Lower leg skin (tissue), 4 donors: ENCODE data around the gene EHD4. TPM values are rescaled to one million over a fixed set of nuclear protein-coding genes. Genes with fewer than 3 reads are reported as not detected.

ENCODE experiments used
- DNase-seq, 2 donors: peaks; one replicate each; pipeline ENCODE4 v3.0.0-alpha.2; 2019; ENCODE audit warnings: low spot score in 2 of 2
- H3K4me3 ChIP-seq: fragments of 200-600 bp; sonication (generic); 2 replicates; pipeline ENCODE4 v1.5.1; 2017; ENCODE audit warnings: mild to moderate bottlenecking, low read depth; ENCODE audit not compliant: poor library complexity, severe bottlenecking
- CTCF ChIP-seq, 3 donors: fragments of 450-650 bp; IDR thresholded peaks; one replicate each; pipeline ENCODE4 v1.5.1; 2016; ENCODE audit warnings: antibody characterized with exemption in 3 of 3, mild to moderate bottlenecking in 3 of 3, moderate library complexity in 2 of 3
- POLR2A ChIP-seq, 2 donors: fragments of 450-650 bp; IDR thresholded peaks; one replicate each; pipeline ENCODE4 v1.6.1; 2016 to 2017; ENCODE audit warnings: antibody characterized with exemption in 2 of 2, mild to moderate bottlenecking in 1 of 2, moderate library complexity in 1 of 2
- WGBS, 2 donors: methylation state at CpG; one replicate each; pipeline ENCODE4 v1.1.5; 2018; 5-methylcytosine and 5-hydroxymethylcytosine counted together
- intact Hi-C: fragments of 100-400 bp; cut with DNase I; formaldehyde crosslinking; loops from one replicate; pipeline ENCODE4 v1.15.0; 2023; ENCODE audit warnings: low total_unique reads
- total RNA-seq, 4 donors: library from RNA; depleted of rRNA; stranded (reverse); fragments of >200 nt; gene quantifications; one replicate each; pipeline ENCODE4 v1.1.0, GENCODE V29; 2016

EHD4 gene
- total RNA-seq, 4 donors from 2014 or later = 19.6 to 27.3 (median 23.3) TPM

- no peak for DNase-seq
- TF ChIP-seq POLR2A (IDR thresholded peaks at IDR 0.05) (no peak), CTCF (IDR thresholded peaks at IDR 0.05) (no peak)
- intact Hi-C loops = no loop called here
- no peak overlapping the region for H3K4me3 ChIP-seq
- 75 to 76% methylated on average over 3 of the region's 3 CpGs for WGBS, 2 donors
Measured at GRCh38 chr15:41919954-41920538, 52.3 kb downstream of the EHD4 start.

GRCh38 chr15:41919201-41919820 lies 53.0 kb downstream of the EHD4 start:
- DNase-seq = no peak
- WGBS, 2 donors = 93 to 94% methylated on average over 30 of the region's 30 CpGs
- no peak overlapping the region for H3K4me3 ChIP-seq
- intact Hi-C loops = no loop called here
- no peak for TF ChIP-seq POLR2A (IDR thresholded peaks at IDR 0.05)
- no peak for TF ChIP-seq CTCF (IDR thresholded peaks at IDR 0.05)

GRCh38 chr15:41918506-41919126 lies 53.7 kb downstream of the EHD4 start:
- DNase-seq = no peak
- intact Hi-C loops = no loop called here
- no peak for TF ChIP-seq POLR2A (IDR thresholded peaks at IDR 0.05)
- no peak for TF ChIP-seq CTCF (IDR thresholded peaks at IDR 0.05)
- WGBS, 2 donors = 86 to 96% methylated on average over 8 of the region's 8 CpGs
- H3K4me3 ChIP-seq = no peak overlapping the region

- no peak overlapping the region for H3K4me3 ChIP-seq
- no peak for TF ChIP-seq POLR2A (IDR thresholded peaks at IDR 0.05)
- TF ChIP-seq CTCF (IDR thresholded peaks at IDR 0.05) = no peak
- DNase-seq = no peak
- WGBS, 2 donors = 54 to 64% methylated on average over 10 of the region's 10 CpGs
- intact Hi-C loops = no loop called here
Measured at GRCh38 chr15:41917767-41918430, 54.5 kb downstream of the EHD4 start.

- intact Hi-C loops = no loop called here
- no peak overlapping the region for H3K4me3 ChIP-seq
- 86 to 91% methylated on average over 6 of the region's 6 CpGs for WGBS, 2 donors
- no peak for TF ChIP-seq POLR2A (IDR thresholded peaks at IDR 0.05)
- TF ChIP-seq CTCF (IDR thresholded peaks at IDR 0.05) = no peak
- no peak for DNase-seq
Measured at GRCh38 chr15:41915255-41915994, 56.9 kb downstream of the EHD4 start.
